HG02798 (cell line): Measurements from ENCODE around the gene AK8.

Experiments
- ATAC-seq: cut with Tn5 transposase; IDR thresholded peaks from one replicate; pipeline ENCODE4 v1.9.1; 2021; ENCODE audit warnings: mild to moderate bottlenecking; ENCODE audit not compliant: unreplicated experiment, poor library complexity

Gene AK8

GRCh38 chr9:132862533-132862932 is 15.6 kb downstream of the AK8 start:
- ATAC-seq: no peak

- ATAC-seq: no peak
Observed at GRCh38 chr9:132861666-132862065, 16.4 kb downstream of the AK8 start.

- ATAC-seq: no peak
Observed at GRCh38 chr9:132858751-132859150, 19.3 kb downstream of the AK8 start.

GRCh38 chr9:132857616-132858342 is 20.3 kb downstream of the AK8 start:
- ATAC-seq: no peak

GRCh38 chr9:132857031-132857430 is 21.1 kb downstream of the AK8 start:
- no peak for ATAC-seq

- ATAC-seq: no peak
Observed at GRCh38 chr9:132855904-132856303, 22.2 kb downstream of the AK8 start.

- ATAC-seq: no peak
Observed at GRCh38 chr9:132854832-132855231, 23.3 kb downstream of the AK8 start.

- ATAC-seq: no peak
Observed at GRCh38 chr9:132853482-132853881, 24.6 kb downstream of the AK8 start.

GRCh38 chr9:132849185-132849706 is 28.8 kb downstream of the AK8 start:
- no peak for ATAC-seq

- no peak for ATAC-seq
Observed at GRCh38 chr9:132846918-132847515, 31.1 kb downstream of the AK8 start.

GRCh38 chr9:132846109-132846917 is 31.8 kb downstream of the AK8 start:
- no peak for ATAC-seq

GRCh38 chr9:132842124-132843044 is 35.7 kb downstream of the AK8 start:
- ATAC-seq: no peak

GRCh38 chr9:132840980-132841379 is 37.1 kb downstream of the AK8 start:
- ATAC-seq: no peak

- no peak for ATAC-seq
Observed at GRCh38 chr9:132838291-132838690, 39.8 kb downstream of the AK8 start.

- no peak for ATAC-seq
Observed at GRCh38 chr9:132837501-132838286, 40.4 kb downstream of the AK8 start.

GRCh38 chr9:132834343-132834742 is 43.7 kb downstream of the AK8 start:
- ATAC-seq: no peak

GRCh38 chr9:132833550-132834121 is 44.4 kb downstream of the AK8 start:
- no peak for ATAC-seq

GRCh38 chr9:132832171-132832881 is 45.8 kb downstream of the AK8 start:
- no peak for ATAC-seq
